Fibroblast of lung (primary cell): ENCODE data around the gene GPX2. TPM values are rescaled to one million over a fixed set of nuclear protein-coding genes. Genes with fewer than 3 reads are reported as not detected.
A peak's percentile ranks its signal among the peaks of the same experiment; 100 is the strongest.

Experiments used
- DNase-seq, 2 donors: peaks; one replicate each; pipeline versions ENCODE4 v3.0.0 to v3.0.0-alpha.2; 2010; ENCODE audit warnings: low read depth in 2 of 2
- H2AFZ ChIP-seq: 2 replicates; pipeline ENCODE4 v1.5.1; 2012; ENCODE audit warnings: low read length, control low read depth, inconsistent platforms
- H3K27ac ChIP-seq: 2 replicates; pipeline ENCODE4 v1.5.1; 2011; ENCODE audit warnings: low read length, control low read depth; ENCODE audit not compliant: insufficient read depth
- H3K27me3 ChIP-seq: 2 replicates; pipeline ENCODE4 v1.5.1; 2011; ENCODE audit warnings: mild to moderate bottlenecking, low read length; ENCODE audit not compliant: control insufficient read depth, insufficient read depth
- H3K36me3 ChIP-seq: 2 replicates; pipeline ENCODE4 v1.5.1; 2011; ENCODE audit warnings: low read length; ENCODE audit not compliant: control insufficient read depth, insufficient read depth
- H3K4me1 ChIP-seq: 2 replicates; pipeline ENCODE4 v1.5.1; 2011; ENCODE audit warnings: low read length; ENCODE audit not compliant: control insufficient read depth, insufficient read depth; ENCODE audit errors: extremely low read depth
- H3K4me2 ChIP-seq: 2 replicates; pipeline ENCODE4 v1.5.1; 2011; ENCODE audit warnings: low read length, control low read depth; ENCODE audit not compliant: insufficient read depth; ENCODE audit errors: extremely low read depth
- H3K4me3 ChIP-seq, 4 experiments: fragments of 200-600 bp in 1 of 4; sonication (generic) in 1 of 4; replicated peaks in 1 of 4; 2 replicates each; pipeline ENCODE4 v1.5.1; 2011 to 2016; ENCODE audit warnings: low read length in 4 of 4, low read depth in 3 of 4, mild to moderate bottlenecking in 3 of 4, control low read depth in 2 of 4, inconsistent platforms in 1 of 4, mixed read lengths in 1 of 4; ENCODE audit not compliant: insufficient read depth in 1 of 4; ENCODE audit errors: control extremely low read depth in 1 of 4
- H3K79me2 ChIP-seq: 2 replicates; pipeline ENCODE4 v1.5.1; 2012; ENCODE audit warnings: mild to moderate bottlenecking, low read length, inconsistent platforms; ENCODE audit not compliant: control insufficient read depth, insufficient read depth
- H3K9ac ChIP-seq: 2 replicates; pipeline ENCODE4 v1.5.1; 2011; ENCODE audit warnings: mild to moderate bottlenecking, low read length, control low read depth; ENCODE audit not compliant: insufficient read depth
- H3K9me3 ChIP-seq: 2 replicates; pipeline ENCODE4 v1.5.1; 2012; ENCODE audit warnings: low read depth, low read length; ENCODE audit not compliant: control insufficient read depth, insufficient read depth
- H4K20me1 ChIP-seq: 2 replicates; pipeline ENCODE4 v1.5.1; 2011; ENCODE audit warnings: low read length; ENCODE audit not compliant: control insufficient read depth, insufficient read depth; ENCODE audit errors: extremely low read depth
- EZH2 ChIP-seq: IDR thresholded peaks from 2 replicates; pipeline ENCODE4 v1.5.1; 2012; ENCODE audit warnings: low read length, control low read depth, mild to moderate bottlenecking; ENCODE audit errors: missing control alignments
- polyA plus RNA-seq, 2 donors: library from polyadenylated mRNA; depleted of rRNA in 1 of 2; stranded (reverse) in 1 of 2; unstranded in 1 of 2; fragments of >200 nt; gene quantifications; 2 replicates each; pipeline ENCODE4 v1.2.1, GENCODE V29; 2011 to 2012; ENCODE audit warnings: missing spikeins in 1 of 2
- total RNA-seq: library from RNA; depleted of rRNA; stranded (reverse); fragments of >200 nt; gene quantifications from 2 replicates; pipeline ENCODE4 v1.2.1, GENCODE V29; 2014
- TF ChIP-seq, protein P1 (sequence below), 2 donors: IDR thresholded peaks in 1 of 2; conservative IDR thresholded peaks in 1 of 2; 1 replicate in 1 of 2; 2 replicates in 1 of 2; pipeline ENCODE4 v1.5.1; 2011 to 2012; ENCODE audit warnings: low read length in 2 of 2, control low read depth in 1 of 2, inconsistent platforms in 1 of 2, low read depth in 1 of 2, mild to moderate bottlenecking in 1 of 2

Gene GPX2
- total and polyA plus RNA-seq, 2 donors (not counting 1 experiment from before 2014, with no cell fraction given), result not detected

DNA sequence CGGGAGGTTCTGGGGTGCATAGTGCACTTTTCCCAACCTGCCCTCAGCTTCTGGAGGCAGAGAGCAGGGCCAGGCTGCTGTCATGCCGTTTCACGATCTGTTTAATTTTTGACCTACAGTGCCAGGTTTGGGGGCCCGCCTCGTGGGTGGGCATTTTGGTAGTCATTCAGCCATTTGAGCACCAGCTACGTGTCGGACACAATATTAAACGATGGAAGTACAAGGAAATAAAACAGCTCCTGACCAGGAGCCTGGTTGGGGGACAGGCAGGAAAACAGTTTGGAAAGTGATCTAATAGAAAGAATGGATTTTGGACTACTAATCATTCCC is 44.9 kb upstream of the GPX2 start:
- Histone ChIP-seq H3K4me3 (peak overlapping the region; percentile 78 to 92 (median 89)), H3K27me3 (peaks cover 2% of the 10 kb centered on the region), H2AFZ (peak overlapping the region; percentile 96), H3K9ac (peak overlapping the region; percentile 74), H3K4me2 (peak overlapping the region; percentile 73), H3K36me3 (no peaks in the 10 kb centered on the region), H3K27ac (peak overlapping the region; percentile 73), H4K20me1 (no peaks in the 10 kb centered on the region), H3K79me2 (peaks cover 8% of the 10 kb centered on the region), H3K4me1 (no peaks in the 10 kb centered on the region), H3K9me3 (no peaks in the 10 kb centered on the region)
- no peak for TF ChIP-seq EZH2
- TF ChIP-seq, protein P1, sequence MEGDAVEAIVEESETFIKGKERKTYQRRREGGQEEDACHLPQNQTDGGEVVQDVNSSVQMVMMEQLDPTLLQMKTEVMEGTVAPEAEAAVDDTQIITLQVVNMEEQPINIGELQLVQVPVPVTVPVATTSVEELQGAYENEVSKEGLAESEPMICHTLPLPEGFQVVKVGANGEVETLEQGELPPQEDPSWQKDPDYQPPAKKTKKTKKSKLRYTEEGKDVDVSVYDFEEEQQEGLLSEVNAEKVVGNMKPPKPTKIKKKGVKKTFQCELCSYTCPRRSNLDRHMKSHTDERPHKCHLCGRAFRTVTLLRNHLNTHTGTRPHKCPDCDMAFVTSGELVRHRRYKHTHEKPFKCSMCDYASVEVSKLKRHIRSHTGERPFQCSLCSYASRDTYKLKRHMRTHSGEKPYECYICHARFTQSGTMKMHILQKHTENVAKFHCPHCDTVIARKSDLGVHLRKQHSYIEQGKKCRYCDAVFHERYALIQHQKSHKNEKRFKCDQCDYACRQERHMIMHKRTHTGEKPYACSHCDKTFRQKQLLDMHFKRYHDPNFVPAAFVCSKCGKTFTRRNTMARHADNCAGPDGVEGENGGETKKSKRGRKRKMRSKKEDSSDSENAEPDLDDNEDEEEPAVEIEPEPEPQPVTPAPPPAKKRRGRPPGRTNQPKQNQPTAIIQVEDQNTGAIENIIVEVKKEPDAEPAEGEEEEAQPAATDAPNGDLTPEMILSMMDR (conservative IDR thresholded peaks at IDR 0.05 in 1 of 2, IDR thresholded peaks at IDR 0.05 in 1 of 2; ENCODE audit: low read depth in 1 of 2, low read length in 2 of 2), result no peak
- no peak for DNase-seq

DNA sequence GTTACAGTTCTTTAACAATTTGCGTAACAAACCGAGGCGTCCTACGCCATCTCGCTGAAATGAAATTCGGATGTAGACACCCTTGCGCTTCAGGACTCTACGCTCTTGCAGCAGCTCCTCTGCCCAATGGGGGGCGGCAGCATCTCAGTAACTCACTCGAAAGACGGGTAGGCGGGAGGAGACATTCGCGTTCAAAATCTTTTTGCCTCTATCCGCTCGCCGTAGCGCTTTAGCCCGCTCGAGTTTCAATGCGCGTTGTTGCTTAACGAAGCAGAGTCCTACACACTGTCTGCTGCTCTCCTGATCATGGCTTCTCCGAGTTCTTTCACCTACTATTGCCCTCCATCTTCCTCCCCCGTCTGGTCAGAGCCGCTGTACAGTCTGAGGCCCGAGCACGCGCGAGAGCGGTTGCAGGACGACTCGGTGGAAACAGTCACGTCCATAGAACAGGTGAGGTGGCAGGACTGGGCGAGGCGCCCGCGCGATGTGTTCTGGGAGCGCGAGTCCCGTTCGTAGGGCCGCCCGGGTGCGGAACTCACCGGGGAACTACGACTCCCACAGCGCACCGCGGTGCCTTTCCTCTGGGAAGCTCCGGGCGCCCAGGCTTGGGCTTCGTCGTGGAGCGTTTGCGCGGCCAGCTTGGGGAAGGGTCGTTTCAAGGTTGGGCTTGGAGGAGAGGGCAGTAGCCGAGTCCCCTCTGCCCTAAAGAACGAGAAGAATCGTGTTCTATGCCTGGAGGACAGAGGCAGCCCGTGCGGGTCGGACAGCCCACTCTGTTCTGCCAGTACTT is 44.3 kb upstream of the GPX2 start, which contains the start of gene FNTB:
FNTB (plus strand) TSS at position 248 of the 790 bp plus-strand sequence; CDS start at position 307, 59 bp downstream.
- H3K4me3 ChIP-seq, result peak within 1 kb of the TSS; percentile 78 to 92 (median 89)
- H3K27ac ChIP-seq, result peak within 1 kb of the TSS; percentile 73
- H3K36me3 ChIP-seq, result no peaks in the 10 kb centered on the region
- H3K27me3 ChIP-seq, result peaks cover 3% of the 10 kb centered on the region
- H3K4me2 ChIP-seq, result peak within 1 kb of the TSS; percentile 80
- peaks cover 8% of the 10 kb centered on the region for H3K79me2 ChIP-seq
- H4K20me1 ChIP-seq, result no peaks in the 10 kb centered on the region
- H3K9ac ChIP-seq, result peak within 1 kb of the TSS; percentile 74
- peak; percentile 96 to 98 for DNase-seq
- peak within 1 kb of the TSS; percentile 99 for H2AFZ ChIP-seq
- no peaks in the 10 kb centered on the region for H3K4me1 ChIP-seq
- no peaks in the 10 kb centered on the region for H3K9me3 ChIP-seq
- TF ChIP-seq, protein P1 (conservative IDR thresholded peaks at IDR 0.05 in 1 of 2, IDR thresholded peaks at IDR 0.05 in 1 of 2; ENCODE audit: low read depth in 1 of 2, low read length in 2 of 2), result peak; percentile 76 to 87
- TF ChIP-seq EZH2, result no peak

DNA sequence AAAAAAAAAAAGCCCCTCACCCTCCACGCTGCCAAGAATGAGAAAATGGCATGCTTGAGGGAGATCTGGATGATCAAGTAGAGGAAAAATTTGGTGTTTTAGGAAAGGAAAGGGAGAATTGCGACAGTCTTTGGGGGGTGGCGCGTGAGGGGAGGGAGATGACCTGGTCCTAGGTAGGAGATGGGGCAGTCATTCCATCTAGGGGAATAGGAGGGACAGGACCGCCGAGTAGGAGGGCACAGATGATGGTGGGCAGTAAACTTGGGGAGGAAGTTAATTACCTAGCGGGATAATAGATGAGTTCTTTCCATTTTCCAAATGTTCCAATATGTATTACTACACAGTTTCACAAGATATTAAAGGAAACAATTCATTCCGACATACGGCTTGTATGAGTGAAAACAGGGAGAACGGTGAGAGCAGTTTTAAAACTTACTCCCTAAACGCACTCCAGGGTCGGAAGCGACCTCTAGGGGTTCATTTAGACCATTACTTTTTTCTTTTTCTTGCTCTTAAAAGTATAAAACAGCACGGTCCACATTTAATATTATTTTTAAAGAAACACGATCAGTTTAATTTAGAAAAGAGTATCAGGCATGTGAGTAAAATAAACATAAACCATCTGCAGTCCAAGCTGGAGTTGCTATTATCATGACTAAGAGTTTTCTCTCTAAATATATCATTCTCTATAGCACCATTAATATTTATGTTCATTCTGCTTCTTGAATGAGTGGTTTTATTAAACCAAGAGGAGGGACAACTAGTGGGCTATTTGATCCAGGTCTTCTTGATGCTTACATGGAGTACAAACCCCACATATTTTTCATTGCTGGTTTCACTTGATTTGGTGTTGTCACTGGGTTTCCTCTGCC is 41.1 kb upstream of the GPX2 start:
- Histone ChIP-seq H3K79me2 (peaks cover 8% of the 10 kb centered on the region), H3K4me2 (peak overlapping the region; percentile 18), H3K9me3 (no peaks in the 10 kb centered on the region), H2AFZ (peak overlapping the region; percentile 49), H3K4me3 (peak overlapping the region in 3 of 4 experiments; percentile 16 to 31 (median 28)), H3K27ac (no peak overlapping the region), H4K20me1 (no peaks in the 10 kb centered on the region), H3K4me1 (no peaks in the 10 kb centered on the region), H3K27me3 (peaks cover 5% of the 10 kb centered on the region), H3K36me3 (no peaks in the 10 kb centered on the region), H3K9ac (no peak overlapping the region)
- TF ChIP-seq EZH2, result no peak
- TF ChIP-seq, protein P1 (conservative IDR thresholded peaks at IDR 0.05 in 1 of 2, IDR thresholded peaks at IDR 0.05 in 1 of 2; ENCODE audit: low read depth in 1 of 2, low read length in 2 of 2), result peak; percentile 64 to 69
- peak; percentile 50 to 69 for DNase-seq
